ENCODE measurements around the gene SMIM30. TPM values are rescaled to one million over a fixed set of nuclear protein-coding genes. Genes with fewer than 3 reads are reported as not detected.

SMIM30 gene
- total RNA-seq, 1 experiment from 2014 or later: 47.9 TPM

DNA sequence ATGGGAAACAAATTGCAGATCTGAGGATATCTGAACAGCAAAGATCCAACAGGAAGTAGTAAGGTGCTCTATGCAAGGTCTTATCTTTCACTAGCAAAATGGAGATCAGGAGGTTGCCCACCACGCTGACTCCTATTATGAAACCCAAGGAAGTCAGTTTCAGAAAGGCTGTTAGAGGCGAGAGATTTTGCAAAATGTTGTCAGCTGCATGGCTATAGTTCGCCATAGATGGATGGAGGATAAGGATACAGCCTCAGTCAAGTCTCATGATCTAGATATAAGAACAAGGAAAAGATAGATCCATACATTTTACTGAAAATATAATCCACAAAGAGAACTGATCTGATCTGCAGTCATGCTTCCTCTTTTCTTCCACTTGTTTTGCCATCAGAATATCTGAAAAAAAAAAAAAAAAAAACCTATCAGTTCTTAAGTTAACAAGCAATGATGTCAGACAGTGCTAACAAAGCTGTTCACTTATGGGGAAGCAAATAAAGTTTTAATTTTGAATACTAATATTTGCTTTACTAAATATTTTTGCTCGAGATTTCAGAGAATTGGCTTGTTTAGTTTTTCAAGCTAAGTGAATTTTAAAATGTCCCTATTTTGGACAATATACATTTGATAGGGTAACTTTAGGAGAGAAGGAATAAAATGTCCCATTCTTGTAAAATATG is 33.7 kb downstream of the SMIM30 start (continued):
- no peak for TF ChIP-seq IRF2 (CRISPR knock-in tag; IDR thresholded peaks at IDR 0.05; ENCODE audit: borderline replicate concordance, low read depth)
- TF ChIP-seq KAT7 (CRISPR knock-in tag; IDR thresholded peaks at IDR 0.05; ENCODE audit: borderline replicate concordance): no peak
- TF ChIP-seq, protein P1, sequence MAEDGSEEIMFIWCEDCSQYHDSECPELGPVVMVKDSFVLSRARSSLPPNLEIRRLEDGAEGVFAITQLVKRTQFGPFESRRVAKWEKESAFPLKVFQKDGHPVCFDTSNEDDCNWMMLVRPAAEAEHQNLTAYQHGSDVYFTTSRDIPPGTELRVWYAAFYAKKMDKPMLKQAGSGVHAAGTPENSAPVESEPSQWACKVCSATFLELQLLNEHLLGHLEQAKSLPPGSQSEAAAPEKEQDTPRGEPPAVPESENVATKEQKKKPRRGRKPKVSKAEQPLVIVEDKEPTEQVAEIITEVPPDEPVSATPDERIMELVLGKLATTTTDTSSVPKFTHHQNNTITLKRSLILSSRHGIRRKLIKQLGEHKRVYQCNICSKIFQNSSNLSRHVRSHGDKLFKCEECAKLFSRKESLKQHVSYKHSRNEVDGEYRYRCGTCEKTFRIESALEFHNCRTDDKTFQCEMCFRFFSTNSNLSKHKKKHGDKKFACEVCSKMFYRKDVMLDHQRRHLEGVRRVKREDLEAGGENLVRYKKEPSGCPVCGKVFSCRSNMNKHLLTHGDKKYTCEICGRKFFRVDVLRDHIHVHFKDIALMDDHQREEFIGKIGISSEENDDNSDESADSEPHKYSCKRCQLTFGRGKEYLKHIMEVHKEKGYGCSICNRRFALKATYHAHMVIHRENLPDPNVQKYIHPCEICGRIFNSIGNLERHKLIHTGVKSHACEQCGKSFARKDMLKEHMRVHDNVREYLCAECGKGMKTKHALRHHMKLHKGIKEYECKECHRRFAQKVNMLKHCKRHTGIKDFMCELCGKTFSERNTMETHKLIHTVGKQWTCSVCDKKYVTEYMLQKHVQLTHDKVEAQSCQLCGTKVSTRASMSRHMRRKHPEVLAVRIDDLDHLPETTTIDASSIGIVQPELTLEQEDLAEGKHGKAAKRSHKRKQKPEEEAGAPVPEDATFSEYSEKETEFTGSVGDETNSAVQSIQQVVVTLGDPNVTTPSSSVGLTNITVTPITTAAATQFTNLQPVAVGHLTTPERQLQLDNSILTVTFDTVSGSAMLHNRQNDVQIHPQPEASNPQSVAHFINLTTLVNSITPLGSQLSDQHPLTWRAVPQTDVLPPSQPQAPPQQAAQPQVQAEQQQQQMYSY (CRISPR knock-in tag; IDR thresholded peaks at IDR 0.05): no peak

DNA sequence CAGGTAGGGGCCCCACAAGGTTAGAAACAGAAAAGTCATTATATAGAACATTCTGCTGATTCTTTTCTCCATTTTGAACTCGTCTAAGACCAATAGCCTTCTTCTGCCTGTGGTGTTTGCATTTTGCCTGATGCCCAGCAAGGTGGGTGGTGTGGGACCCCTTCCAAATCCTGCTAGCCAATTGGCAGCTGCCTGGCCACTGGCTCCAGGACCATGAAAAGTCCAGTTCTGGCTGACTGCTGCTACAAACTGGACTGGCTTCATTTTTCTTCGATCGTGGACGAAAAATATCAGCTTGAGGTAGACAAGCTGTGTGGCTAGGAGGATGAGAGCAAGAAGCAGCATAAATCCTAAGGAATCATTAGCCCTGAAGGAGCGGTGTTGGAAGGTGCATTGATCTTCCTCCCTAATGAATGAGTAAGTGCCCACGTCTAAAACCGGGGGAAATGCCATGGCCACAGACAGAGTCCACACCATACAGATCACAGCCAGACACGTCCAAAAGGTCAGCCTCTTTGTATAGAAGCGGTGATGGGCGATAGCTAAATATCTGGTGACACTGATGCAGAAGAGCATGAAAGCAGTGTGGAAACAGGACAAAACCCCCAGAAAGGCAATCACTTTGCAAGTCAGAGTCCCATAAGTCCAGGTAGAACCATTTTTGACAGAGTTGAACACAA is 34.4 kb downstream of the SMIM30 start:
- no peak for DNase-seq (ENCODE audit: low spot score)
- Mint-ChIP-seq H3K27ac (no peak overlapping the region), H3K36me3 (no peaks in the 10 kb centered on the region), H3K27me3 (ENCODE audit: low read depth) (peaks cover 78% of the 10 kb centered on the region), H3K4me1 (peaks cover 18% of the 10 kb centered on the region), H3K9me3 (no peaks in the 10 kb centered on the region), H3K4me3 (no peak overlapping the region)
- TF ChIP-seq CBFB (CRISPR knock-in tag; IDR thresholded peaks at IDR 0.05; ENCODE audit: low read depth): no peak
- no peak for TF ChIP-seq CREM (CRISPR knock-in tag; IDR thresholded peaks at IDR 0.05)
- no peak for TF ChIP-seq ZNF232 (CRISPR knock-in tag; IDR thresholded peaks at IDR 0.05)
- TF ChIP-seq, protein P2, sequence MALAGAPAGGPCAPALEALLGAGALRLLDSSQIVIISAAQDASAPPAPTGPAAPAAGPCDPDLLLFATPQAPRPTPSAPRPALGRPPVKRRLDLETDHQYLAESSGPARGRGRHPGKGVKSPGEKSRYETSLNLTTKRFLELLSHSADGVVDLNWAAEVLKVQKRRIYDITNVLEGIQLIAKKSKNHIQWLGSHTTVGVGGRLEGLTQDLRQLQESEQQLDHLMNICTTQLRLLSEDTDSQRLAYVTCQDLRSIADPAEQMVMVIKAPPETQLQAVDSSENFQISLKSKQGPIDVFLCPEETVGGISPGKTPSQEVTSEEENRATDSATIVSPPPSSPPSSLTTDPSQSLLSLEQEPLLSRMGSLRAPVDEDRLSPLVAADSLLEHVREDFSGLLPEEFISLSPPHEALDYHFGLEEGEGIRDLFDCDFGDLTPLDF (CRISPR knock-in tag; IDR thresholded peaks at IDR 0.05): no peak
- TF ChIP-seq, protein P3, sequence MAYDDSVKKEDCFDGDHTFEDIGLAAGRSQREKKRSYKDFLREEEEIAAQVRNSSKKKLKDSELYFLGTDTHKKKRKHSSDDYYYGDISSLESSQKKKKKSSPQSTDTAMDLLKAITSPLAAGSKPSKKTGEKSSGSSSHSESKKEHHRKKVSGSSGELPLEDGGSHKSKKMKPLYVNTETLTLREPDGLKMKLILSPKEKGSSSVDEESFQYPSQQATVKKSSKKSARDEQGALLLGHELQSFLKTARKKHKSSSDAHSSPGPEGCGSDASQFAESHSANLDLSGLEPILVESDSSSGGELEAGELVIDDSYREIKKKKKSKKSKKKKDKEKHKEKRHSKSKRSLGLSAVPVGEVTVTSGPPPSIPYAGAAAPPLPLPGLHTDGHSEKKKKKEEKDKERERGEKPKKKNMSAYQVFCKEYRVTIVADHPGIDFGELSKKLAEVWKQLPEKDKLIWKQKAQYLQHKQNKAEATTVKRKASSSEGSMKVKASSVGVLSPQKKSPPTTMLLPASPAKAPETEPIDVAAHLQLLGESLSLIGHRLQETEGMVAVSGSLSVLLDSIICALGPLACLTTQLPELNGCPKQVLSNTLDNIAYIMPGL (CRISPR knock-in tag; IDR thresholded peaks at IDR 0.05): no peak
- TF ChIP-seq TEAD1 (CRISPR knock-in tag; IDR thresholded peaks at IDR 0.05): no peak
- TF ChIP-seq, protein P4, sequence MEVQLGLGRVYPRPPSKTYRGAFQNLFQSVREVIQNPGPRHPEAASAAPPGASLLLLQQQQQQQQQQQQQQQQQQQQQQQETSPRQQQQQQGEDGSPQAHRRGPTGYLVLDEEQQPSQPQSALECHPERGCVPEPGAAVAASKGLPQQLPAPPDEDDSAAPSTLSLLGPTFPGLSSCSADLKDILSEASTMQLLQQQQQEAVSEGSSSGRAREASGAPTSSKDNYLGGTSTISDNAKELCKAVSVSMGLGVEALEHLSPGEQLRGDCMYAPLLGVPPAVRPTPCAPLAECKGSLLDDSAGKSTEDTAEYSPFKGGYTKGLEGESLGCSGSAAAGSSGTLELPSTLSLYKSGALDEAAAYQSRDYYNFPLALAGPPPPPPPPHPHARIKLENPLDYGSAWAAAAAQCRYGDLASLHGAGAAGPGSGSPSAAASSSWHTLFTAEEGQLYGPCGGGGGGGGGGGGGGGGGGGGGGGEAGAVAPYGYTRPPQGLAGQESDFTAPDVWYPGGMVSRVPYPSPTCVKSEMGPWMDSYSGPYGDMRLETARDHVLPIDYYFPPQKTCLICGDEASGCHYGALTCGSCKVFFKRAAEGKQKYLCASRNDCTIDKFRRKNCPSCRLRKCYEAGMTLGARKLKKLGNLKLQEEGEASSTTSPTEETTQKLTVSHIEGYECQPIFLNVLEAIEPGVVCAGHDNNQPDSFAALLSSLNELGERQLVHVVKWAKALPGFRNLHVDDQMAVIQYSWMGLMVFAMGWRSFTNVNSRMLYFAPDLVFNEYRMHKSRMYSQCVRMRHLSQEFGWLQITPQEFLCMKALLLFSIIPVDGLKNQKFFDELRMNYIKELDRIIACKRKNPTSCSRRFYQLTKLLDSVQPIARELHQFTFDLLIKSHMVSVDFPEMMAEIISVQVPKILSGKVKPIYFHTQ (CRISPR knock-in tag; IDR thresholded peaks at IDR 0.05): no peak
- no peak for TF ChIP-seq ELF4 (CRISPR knock-in tag; IDR thresholded peaks at IDR 0.05; ENCODE audit: low read depth)
- TF ChIP-seq PRRX2 (CRISPR knock-in tag; IDR thresholded peaks at IDR 0.05): no peak
- TF ChIP-seq SMAD4 (CRISPR knock-in tag; IDR thresholded peaks at IDR 0.05): no peak
- no peak for TF ChIP-seq NR1H2 (CRISPR knock-in tag; IDR thresholded peaks at IDR 0.05)
- TF ChIP-seq, protein P5, sequence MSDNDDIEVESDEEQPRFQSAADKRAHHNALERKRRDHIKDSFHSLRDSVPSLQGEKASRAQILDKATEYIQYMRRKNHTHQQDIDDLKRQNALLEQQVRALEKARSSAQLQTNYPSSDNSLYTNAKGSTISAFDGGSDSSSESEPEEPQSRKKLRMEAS (CRISPR knock-in tag; IDR thresholded peaks at IDR 0.05): no peak
- TF ChIP-seq, protein P6, sequence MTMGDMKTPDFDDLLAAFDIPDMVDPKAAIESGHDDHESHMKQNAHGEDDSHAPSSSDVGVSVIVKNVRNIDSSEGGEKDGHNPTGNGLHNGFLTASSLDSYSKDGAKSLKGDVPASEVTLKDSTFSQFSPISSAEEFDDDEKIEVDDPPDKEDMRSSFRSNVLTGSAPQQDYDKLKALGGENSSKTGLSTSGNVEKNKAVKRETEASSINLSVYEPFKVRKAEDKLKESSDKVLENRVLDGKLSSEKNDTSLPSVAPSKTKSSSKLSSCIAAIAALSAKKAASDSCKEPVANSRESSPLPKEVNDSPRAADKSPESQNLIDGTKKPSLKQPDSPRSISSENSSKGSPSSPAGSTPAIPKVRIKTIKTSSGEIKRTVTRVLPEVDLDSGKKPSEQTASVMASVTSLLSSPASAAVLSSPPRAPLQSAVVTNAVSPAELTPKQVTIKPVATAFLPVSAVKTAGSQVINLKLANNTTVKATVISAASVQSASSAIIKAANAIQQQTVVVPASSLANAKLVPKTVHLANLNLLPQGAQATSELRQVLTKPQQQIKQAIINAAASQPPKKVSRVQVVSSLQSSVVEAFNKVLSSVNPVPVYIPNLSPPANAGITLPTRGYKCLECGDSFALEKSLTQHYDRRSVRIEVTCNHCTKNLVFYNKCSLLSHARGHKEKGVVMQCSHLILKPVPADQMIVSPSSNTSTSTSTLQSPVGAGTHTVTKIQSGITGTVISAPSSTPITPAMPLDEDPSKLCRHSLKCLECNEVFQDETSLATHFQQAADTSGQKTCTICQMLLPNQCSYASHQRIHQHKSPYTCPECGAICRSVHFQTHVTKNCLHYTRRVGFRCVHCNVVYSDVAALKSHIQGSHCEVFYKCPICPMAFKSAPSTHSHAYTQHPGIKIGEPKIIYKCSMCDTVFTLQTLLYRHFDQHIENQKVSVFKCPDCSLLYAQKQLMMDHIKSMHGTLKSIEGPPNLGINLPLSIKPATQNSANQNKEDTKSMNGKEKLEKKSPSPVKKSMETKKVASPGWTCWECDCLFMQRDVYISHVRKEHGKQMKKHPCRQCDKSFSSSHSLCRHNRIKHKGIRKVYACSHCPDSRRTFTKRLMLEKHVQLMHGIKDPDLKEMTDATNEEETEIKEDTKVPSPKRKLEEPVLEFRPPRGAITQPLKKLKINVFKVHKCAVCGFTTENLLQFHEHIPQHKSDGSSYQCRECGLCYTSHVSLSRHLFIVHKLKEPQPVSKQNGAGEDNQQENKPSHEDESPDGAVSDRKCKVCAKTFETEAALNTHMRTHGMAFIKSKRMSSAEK (CRISPR knock-in tag; IDR thresholded peaks at IDR 0.05; ENCODE audit: borderline replicate concordance): no peak
- no peak for TF ChIP-seq TP53 (CRISPR knock-in tag; IDR thresholded peaks at IDR 0.05)
- TF ChIP-seq, protein P7, sequence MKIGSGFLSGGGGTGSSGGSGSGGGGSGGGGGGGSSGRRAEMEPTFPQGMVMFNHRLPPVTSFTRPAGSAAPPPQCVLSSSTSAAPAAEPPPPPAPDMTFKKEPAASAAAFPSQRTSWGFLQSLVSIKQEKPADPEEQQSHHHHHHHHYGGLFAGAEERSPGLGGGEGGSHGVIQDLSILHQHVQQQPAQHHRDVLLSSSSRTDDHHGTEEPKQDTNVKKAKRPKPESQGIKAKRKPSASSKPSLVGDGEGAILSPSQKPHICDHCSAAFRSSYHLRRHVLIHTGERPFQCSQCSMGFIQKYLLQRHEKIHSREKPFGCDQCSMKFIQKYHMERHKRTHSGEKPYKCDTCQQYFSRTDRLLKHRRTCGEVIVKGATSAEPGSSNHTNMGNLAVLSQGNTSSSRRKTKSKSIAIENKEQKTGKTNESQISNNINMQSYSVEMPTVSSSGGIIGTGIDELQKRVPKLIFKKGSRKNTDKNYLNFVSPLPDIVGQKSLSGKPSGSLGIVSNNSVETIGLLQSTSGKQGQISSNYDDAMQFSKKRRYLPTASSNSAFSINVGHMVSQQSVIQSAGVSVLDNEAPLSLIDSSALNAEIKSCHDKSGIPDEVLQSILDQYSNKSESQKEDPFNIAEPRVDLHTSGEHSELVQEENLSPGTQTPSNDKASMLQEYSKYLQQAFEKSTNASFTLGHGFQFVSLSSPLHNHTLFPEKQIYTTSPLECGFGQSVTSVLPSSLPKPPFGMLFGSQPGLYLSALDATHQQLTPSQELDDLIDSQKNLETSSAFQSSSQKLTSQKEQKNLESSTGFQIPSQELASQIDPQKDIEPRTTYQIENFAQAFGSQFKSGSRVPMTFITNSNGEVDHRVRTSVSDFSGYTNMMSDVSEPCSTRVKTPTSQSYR (CRISPR knock-in tag; IDR thresholded peaks at IDR 0.05): no peak
- ChIA-PET POLR2A (no interaction called here), CTCF (no interaction called here)
- no peak for ATAC-seq
